H54 (cell line): Measurements from ENCODE around the gene UTP14C.
"Not testable (repeated sequence)": the region's sequence is repeated elsewhere in the genome, so short reads cannot be mapped to it uniquely, and the experiment has no call there.

ENCODE experiments used
- DNase-seq: peaks from one replicate; pipeline ENCODE4 v3.0.0; 2011; ENCODE audit warnings: low spot score, mixed read lengths; ENCODE audit not compliant: insufficient read length
- FAIRE-seq: peaks from 3 replicates; lab custom pipeline; 2011; peaks lifted over from hg19 to GRCh38; lab: Jason Lieb, UNC
- POLR2A ChIP-seq: IDR thresholded peaks from 2 replicates; pipeline ENCODE4 v1.6.1; 2011; ENCODE audit warnings: low read depth, mild to moderate bottlenecking, low read length

UTP14C gene

GRCh38 chr13:52048516-52048915 is 24.0 kb downstream of the UTP14C start:
- DNase-seq, result no peak
- no peak for TF ChIP-seq POLR2A
- no peak for FAIRE-seq

GRCh38 chr13:52051400-52051799 is 26.9 kb downstream of the UTP14C start:
- FAIRE-seq (no peak), DNase-seq (no peak)
- no peak for TF ChIP-seq POLR2A

- no peak for FAIRE-seq
Measured at GRCh38 chr13:52053460-52053859, 29.0 kb downstream of the UTP14C start.

GRCh38 chr13:52061064-52061463 is 36.6 kb downstream of the UTP14C start:
- DNase-seq, FAIRE-seq: not testable (repeated sequence)

More at GRCh38 chr13:52053460-52053859, 29.0 kb downstream of the UTP14C start:
- DNase-seq, result no peak
- no peak for TF ChIP-seq POLR2A

- TF ChIP-seq POLR2A, result no peak
- FAIRE-seq (no peak), DNase-seq (no peak)
Measured at GRCh38 chr13:52061587-52061986, 37.1 kb downstream of the UTP14C start.

- no peak for FAIRE-seq
- DNase-seq, result no peak
- TF ChIP-seq POLR2A, result no peak
Measured at GRCh38 chr13:52067237-52067636, 42.7 kb downstream of the UTP14C start.

GRCh38 chr13:52070929-52071523 is 46.5 kb downstream of the UTP14C start:
- FAIRE-seq, result no peak
- no peak for DNase-seq
- TF ChIP-seq POLR2A, result no peak
